ENCODE data around the gene ENTHD1.

DNA sequence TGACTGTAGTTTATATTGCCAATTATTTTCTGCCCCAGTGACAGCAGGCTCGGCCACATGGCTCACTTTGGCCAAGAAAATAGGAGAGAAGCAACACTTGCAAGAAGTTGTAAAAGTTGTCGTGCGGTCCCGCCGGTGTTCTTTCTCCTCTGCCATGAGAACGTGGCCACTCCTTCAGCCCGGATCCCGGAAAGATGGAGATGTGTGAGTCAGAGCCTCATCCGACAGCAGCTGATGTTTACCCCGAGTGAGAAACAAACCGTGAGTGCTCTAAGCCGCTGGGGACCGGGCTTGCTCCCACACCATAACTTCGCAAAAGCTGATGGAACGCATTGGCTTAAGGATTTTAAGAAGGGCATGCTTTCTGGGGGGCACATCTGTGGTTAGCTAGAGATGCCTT, 166.0 kb downstream of the ENTHD1 start:
- TF ChIP-seq CTCF (IDR thresholded peaks at IDR 0.05) = no peak
- no peak for TF ChIP-seq POLR2A (IDR thresholded peaks at IDR 0.05)
